Colon (tissue), 2 donors: ENCODE results near the gene HTT-AS.
"Not testable (repeated sequence)": the region's sequence is repeated elsewhere in the genome, so short reads cannot be mapped to it uniquely, and the experiment has no call there.

Experiments
- FAIRE-seq: peaks from 2 replicates; lab custom pipeline; 2012; peaks lifted over from hg19 to GRCh38; lab: Jason Lieb, UNC
- donor health status: control.
- donor health status: control.

Gene HTT-AS

GRCh38 chr4:3051141-3051897, 23.0 kb downstream of the HTT-AS start:
- FAIRE-seq = not testable (repeated sequence)

- FAIRE-seq = peak; percentile 14
Observed at GRCh38 chr4:3047464-3048286, 26.7 kb downstream of the HTT-AS start.

- no peak for FAIRE-seq
Observed at GRCh38 chr4:3046623-3047022, 27.7 kb downstream of the HTT-AS start.

- no peak for FAIRE-seq
Observed at GRCh38 chr4:3046162-3046561, 28.2 kb downstream of the HTT-AS start.

- no peak for FAIRE-seq
Observed at GRCh38 chr4:3044870-3045819, 29.2 kb downstream of the HTT-AS start.

GRCh38 chr4:3043282-3044020, 30.9 kb downstream of the HTT-AS start:
- FAIRE-seq = no peak

- FAIRE-seq = no peak
Observed at GRCh38 chr4:3042226-3042625, 32.1 kb downstream of the HTT-AS start.

GRCh38 chr4:3041192-3042142, 32.9 kb downstream of the HTT-AS start:
- no peak for FAIRE-seq

GRCh38 chr4:3040452-3041191, 33.7 kb downstream of the HTT-AS start:
- FAIRE-seq = no peak

GRCh38 chr4:3039706-3040366, 34.5 kb downstream of the HTT-AS start:
- no peak for FAIRE-seq

- FAIRE-seq = no peak
Observed at GRCh38 chr4:3037957-3038461, 36.3 kb downstream of the HTT-AS start.

- no peak for FAIRE-seq
Observed at GRCh38 chr4:3036131-3036952, 38.0 kb downstream of the HTT-AS start.

GRCh38 chr4:3035674-3036073, 38.7 kb downstream of the HTT-AS start:
- FAIRE-seq = no peak

- no peak for FAIRE-seq
Observed at GRCh38 chr4:3035249-3035648, 39.1 kb downstream of the HTT-AS start.

GRCh38 chr4:3034231-3034630, 40.1 kb downstream of the HTT-AS start:
- no peak for FAIRE-seq

- no peak for FAIRE-seq
Observed at GRCh38 chr4:3031357-3032082, 42.8 kb downstream of the HTT-AS start.
